ENCODE measurements around the gene MEIS3.

Gene MEIS3

GRCh38 chr19:47445527-47445926 is 26.2 kb upstream of the MEIS3 start:
- Histone ChIP-seq H3K4me1 (ENCODE audit: control insufficient read depth, insufficient read depth, low read length) (peaks cover 4% of the 10 kb centered on the region; the same call in 1 of the 2 replicates), H3K4me3 (ENCODE audit: low read depth, low read length) (no peak overlapping the region), H3K9me3 (ENCODE audit: control insufficient read depth, insufficient read depth, low read depth, low read length) (no peaks in the 10 kb centered on the region), H3K36me3 (ENCODE audit: control insufficient read depth in 2 of 2, insufficient read depth in 1 of 2, low read length in 2 of 2) (no peaks in the 10 kb centered on the region), H3K27ac (ENCODE audit: extremely low read depth, low read depth, low read length) (no peak overlapping the region)
- TF ChIP-seq ZNF76 (tag by site-specific recombination; IDR thresholded peaks at IDR 0.05; ENCODE audit: borderline replicate concordance, low read depth) (no peak), ZNF423 (tag by site-specific recombination; IDR thresholded peaks at IDR 0.05) (no peak), ZNF501 (tag by site-specific recombination; IDR thresholded peaks at IDR 0.05) (0 out of 2 replicates have a peak, but pooled peaks have one; percentile 40), SP7 (tag by site-specific recombination; IDR thresholded peaks at IDR 0.05) (peak; percentile 53)
- ChIA-PET POLR2A (interaction anchor here (0.9 to 1.0 kb wide), 3 partner anchors 17 to 97 kb away, joined by 3 read pairs; partner anchors contain the start of genes DHX34 and KPTN), CTCF (interaction anchor here (0.6 to 1.3 kb wide), 7 partner anchors 9 to 1048 kb away, joined by 3 to 6 read pairs (median 3); partner anchors contain the start of gene KPTN)

- H3K9me3 ChIP-seq (ENCODE audit: control insufficient read depth, insufficient read depth, low read depth, low read length), result no peaks in the 10 kb centered on the region
- POLR2A ChIA-PET, result no interaction called here
- TF ChIP-seq RBAK (tag by site-specific recombination; IDR thresholded peaks at IDR 0.05) (peak; percentile 44; the same call in 1 of the 2 replicates), ZNF211 (tag by site-specific recombination; IDR thresholded peaks at IDR 0.05; ENCODE audit: low read depth) (no peak), REST (tag by site-specific recombination; IDR thresholded peaks at IDR 0.05) (peak; percentile 97), EGR2 (tag by site-specific recombination; IDR thresholded peaks at IDR 0.05; ENCODE audit: low read depth) (peak; percentile 89), ZNF23 (tag by site-specific recombination; IDR thresholded peaks at IDR 0.05; ENCODE audit: borderline replicate concordance) (no peak), ZNF549 (tag by site-specific recombination; IDR thresholded peaks at IDR 0.05) (no peak), PBX3 (CRISPR knock-in tag; IDR thresholded peaks at IDR 0.05) (no peak), CTCF (tag by site-specific recombination; IDR thresholded peaks at IDR 0.05) (no peak), ZFHX2 (tag by site-specific recombination; conservative IDR thresholded peaks at IDR 0.05) (peak; percentile 93), ZNF548 (tag by site-specific recombination; IDR thresholded peaks at IDR 0.05) (no peak), ZNF433 (tag by site-specific recombination; IDR thresholded peaks at IDR 0.05; ENCODE audit: low read depth) (no peak), ZNF169 (tag by site-specific recombination; IDR thresholded peaks at IDR 0.05) (no peak)
- TF ChIP-seq, protein P1, sequence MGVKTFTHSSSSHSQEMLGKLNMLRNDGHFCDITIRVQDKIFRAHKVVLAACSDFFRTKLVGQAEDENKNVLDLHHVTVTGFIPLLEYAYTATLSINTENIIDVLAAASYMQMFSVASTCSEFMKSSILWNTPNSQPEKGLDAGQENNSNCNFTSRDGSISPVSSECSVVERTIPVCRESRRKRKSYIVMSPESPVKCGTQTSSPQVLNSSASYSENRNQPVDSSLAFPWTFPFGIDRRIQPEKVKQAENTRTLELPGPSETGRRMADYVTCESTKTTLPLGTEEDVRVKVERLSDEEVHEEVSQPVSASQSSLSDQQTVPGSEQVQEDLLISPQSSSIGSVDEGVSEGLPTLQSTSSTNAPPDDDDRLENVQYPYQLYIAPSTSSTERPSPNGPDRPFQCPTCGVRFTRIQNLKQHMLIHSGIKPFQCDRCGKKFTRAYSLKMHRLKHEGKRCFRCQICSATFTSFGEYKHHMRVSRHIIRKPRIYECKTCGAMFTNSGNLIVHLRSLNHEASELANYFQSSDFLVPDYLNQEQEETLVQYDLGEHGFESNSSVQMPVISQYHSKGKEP (tag by site-specific recombination; IDR thresholded peaks at IDR 0.05), result no peak
- no peak overlapping the region for H3K4me3 ChIP-seq (ENCODE audit: low read depth, low read length)
- H3K36me3 ChIP-seq (ENCODE audit: control insufficient read depth in 2 of 2, insufficient read depth in 1 of 2, low read length in 2 of 2), result no peaks in the 10 kb centered on the region
- CTCF ChIA-PET, result interaction anchor here (0.6 to 1.9 kb wide), 5 partner anchors 11 to 255 kb away, joined by 3 to 5 read pairs (median 4); partner anchors contain the start of genes DHX34 and KPTN
- H3K27ac ChIP-seq (ENCODE audit: extremely low read depth, low read depth, low read length), result no peak overlapping the region
- H3K4me1 ChIP-seq (ENCODE audit: control insufficient read depth, insufficient read depth, low read length), result peaks cover 4% of the 10 kb centered on the region; the same call in 1 of the 2 replicates
Observed at GRCh38 chr19:47444388-47444821, 25.1 kb upstream of the MEIS3 start.

Measured in HEK293 (cell line).